Stomach smooth muscle (tissue), 2 donors: ENCODE results near the gene SLC35E4.

ENCODE experiments used
- H3K27ac ChIP-seq: one replicate; pipeline ENCODE4 v1.7.0; 2013; ENCODE audit warnings: mild to moderate bottlenecking, low read length, inconsistent platforms
- H3K27me3 ChIP-seq, 2 donors: one replicate each; pipeline ENCODE4 v1.7.0; 2013; ENCODE audit warnings: low read length in 2 of 2; ENCODE audit not compliant: insufficient read depth in 2 of 2, control insufficient read depth in 1 of 2
- H3K36me3 ChIP-seq, 2 donors: one replicate each; pipeline ENCODE4 v1.7.0; 2013; ENCODE audit warnings: low read length in 2 of 2; ENCODE audit not compliant: control insufficient read depth in 2 of 2, insufficient read depth in 2 of 2
- H3K4me1 ChIP-seq: one replicate; pipeline ENCODE4 v1.7.0; 2013; ENCODE audit warnings: low read length; ENCODE audit not compliant: control insufficient read depth, insufficient read depth
- H3K4me3 ChIP-seq, 2 donors: one replicate each; pipeline ENCODE4 v1.7.0; 2013; ENCODE audit warnings: low read length in 2 of 2
- H3K9ac ChIP-seq, 2 donors: one replicate each; pipeline ENCODE4 v1.7.0; 2013; ENCODE audit warnings: low read length in 2 of 2, mild to moderate bottlenecking in 1 of 2
- H3K9me3 ChIP-seq, 2 donors: one replicate each; pipeline ENCODE4 v1.7.0; 2013; ENCODE audit warnings: low read length in 2 of 2; ENCODE audit not compliant: control insufficient read depth in 2 of 2
- donor health status: healthy.
- donor health status: Pancreatic carcinoma.

Gene SLC35E4

DNA sequence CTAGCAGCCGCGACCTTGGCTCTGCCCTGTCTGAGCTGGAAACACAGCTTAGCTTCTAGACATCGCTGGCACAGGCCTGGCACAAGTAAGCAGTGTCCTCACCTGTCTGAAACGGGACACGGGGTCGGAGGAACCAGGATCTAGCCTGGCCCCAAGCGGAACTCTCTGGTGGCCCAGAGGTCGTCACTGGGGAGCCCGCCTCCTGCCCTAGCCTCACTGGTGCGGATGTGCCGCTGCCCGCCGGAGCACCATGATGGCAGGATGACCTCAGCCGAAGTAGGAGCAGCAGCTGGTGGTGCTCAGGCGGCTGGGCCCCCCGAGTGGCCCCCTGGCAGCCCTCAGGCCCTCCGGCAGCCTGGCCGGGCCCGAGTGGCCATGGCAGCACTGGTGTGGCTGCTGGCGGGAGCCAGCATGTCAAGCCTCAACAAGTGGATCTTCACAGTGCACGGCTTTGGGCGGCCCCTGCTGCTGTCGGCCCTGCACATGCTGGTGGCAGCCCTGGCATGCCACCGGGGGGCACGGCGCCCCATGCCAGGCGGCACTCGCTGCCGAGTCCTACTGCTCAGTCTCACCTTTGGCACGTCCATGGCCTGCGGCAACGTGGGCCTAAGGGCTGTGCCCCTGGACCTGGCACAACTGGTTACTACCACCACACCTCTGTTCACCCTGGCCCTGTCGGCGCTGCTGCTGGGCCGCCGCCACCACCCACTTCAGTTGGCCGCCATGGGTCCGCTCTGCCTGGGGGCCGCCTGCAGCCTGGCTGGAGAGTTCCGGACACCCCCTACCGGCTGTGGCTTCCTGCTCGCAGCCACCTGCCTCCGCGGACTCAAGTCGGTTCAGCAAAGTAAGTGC is 871 bp downstream of the SLC35E4 start:
- Histone ChIP-seq H3K36me3 (no peaks in the 10 kb centered on the region), H3K9ac (peak overlapping the region; percentile 87 to 90), H3K4me3 (peak overlapping the region; percentile 78 to 86), H3K4me1 (peaks cover 33% of the 10 kb centered on the region), H3K9me3 (no peaks in the 10 kb centered on the region), H3K27me3 (no peaks in the 10 kb centered on the region), H3K27ac (peak overlapping the region; percentile 76)

DNA sequence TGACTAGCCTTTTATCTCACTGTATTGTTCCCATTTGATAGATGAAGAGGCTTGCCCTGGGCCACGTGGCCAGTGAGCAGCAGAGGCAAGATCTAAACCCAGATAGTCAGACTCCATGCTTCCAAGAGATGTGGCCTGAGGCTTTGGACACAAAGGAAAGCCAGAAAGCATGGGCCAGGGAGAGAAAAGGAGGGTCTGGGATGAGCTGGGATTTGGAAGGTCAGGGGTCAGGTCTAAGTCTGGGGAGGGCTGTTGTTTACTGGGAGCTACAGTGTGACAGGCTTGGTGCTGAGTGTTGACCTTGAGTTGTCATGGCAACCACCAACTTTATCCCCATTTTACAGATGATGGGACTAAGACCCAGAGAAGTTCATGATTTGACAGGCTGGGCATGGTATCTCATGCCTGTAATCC is 2.1 kb downstream of the SLC35E4 start:
- Histone ChIP-seq H3K4me3 (peak overlapping the region; percentile 1 to 44), H3K27ac (no peak overlapping the region), H3K4me1 (peaks cover 33% of the 10 kb centered on the region), H3K9me3 (no peaks in the 10 kb centered on the region), H3K27me3 (no peaks in the 10 kb centered on the region), H3K9ac (no peak overlapping the region), H3K36me3 (no peaks in the 10 kb centered on the region)

DNA sequence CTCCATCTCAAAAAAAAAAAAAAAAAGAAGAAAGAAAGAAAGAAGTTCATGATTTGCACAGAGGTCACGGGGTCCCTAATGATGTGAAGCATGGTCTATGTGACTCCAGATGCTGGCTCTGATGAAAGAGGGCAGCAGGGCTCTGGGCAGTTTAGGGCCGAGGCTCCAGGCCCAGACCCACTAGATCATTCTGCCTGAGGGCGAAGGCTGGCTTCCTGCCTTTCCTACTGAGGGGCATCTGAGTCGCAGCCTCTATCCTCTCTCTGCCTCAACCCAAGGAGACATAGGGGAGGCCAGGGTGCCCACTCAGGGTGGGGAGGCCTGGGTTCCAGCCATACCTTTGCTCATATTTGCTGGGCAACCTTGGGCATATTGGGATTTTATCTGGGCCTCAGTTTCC is 4.8 kb downstream of the SLC35E4 start:
- Histone ChIP-seq H3K9ac (no peak overlapping the region), H3K4me1 (peaks cover 20% of the 10 kb centered on the region), H3K27ac (no peak overlapping the region)

GRCh38 chr22:30640839-30641430 is 5.4 kb downstream of the SLC35E4 start:
- no peaks in the 10 kb centered on the region for H3K9me3 ChIP-seq
- no peak overlapping the region for H3K27ac ChIP-seq
- peaks cover 19% of the 10 kb centered on the region for H3K4me1 ChIP-seq
- no peak overlapping the region for H3K9ac ChIP-seq
- no peak overlapping the region for H3K4me3 ChIP-seq
- H3K27me3 ChIP-seq, result no peaks in the 10 kb centered on the region
- no peaks in the 10 kb centered on the region for H3K36me3 ChIP-seq

More for the DNA sequence above, 4.8 kb downstream of the SLC35E4 start:
- Histone ChIP-seq H3K4me3 (no peak overlapping the region), H3K36me3 (no peaks in the 10 kb centered on the region), H3K9me3 (no peaks in the 10 kb centered on the region), H3K27me3 (no peaks in the 10 kb centered on the region)

- Histone ChIP-seq H3K27ac (no peak overlapping the region), H3K27me3 (no peaks in the 10 kb centered on the region), H3K9me3 (no peaks in the 10 kb centered on the region), H3K36me3 (no peaks in the 10 kb centered on the region), H3K9ac (no peak overlapping the region), H3K4me1 (no peaks in the 10 kb centered on the region), H3K4me3 (no peak overlapping the region)
These were observed 7.7 kb downstream of the SLC35E4 start for GRCh38 chr22:30643055-30643875.

DNA sequence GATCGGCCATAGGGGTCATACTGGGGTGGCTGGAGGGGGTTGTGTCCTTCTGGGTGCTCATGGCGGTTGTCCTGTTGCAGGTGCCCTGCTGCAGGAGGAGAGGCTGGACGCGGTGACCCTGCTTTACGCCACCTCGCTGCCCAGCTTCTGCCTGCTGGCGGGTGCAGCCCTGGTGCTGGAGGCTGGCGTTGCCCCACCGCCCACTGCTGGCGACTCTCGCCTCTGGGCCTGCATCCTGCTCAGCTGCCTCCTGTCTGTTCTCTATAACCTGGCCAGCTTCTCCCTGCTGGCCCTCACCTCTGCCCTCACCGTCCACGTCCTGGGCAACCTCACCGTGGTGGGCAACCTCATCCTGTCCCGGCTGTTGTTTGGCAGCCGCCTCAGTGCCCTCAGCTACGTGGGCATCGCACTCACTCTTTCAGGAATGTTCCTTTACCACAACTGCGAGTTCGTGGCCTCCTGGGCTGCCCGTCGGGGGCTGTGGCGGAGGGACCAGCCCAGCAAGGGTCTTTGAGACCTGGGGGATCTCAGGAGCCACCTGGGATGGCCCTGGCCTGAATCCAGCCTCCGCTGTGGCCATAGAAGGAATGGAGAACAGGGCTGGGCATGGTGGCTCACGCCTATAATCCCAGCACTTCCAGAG is 11.1 kb downstream of the SLC35E4 start:
- H3K36me3 ChIP-seq, result no peaks in the 10 kb centered on the region
- H3K4me3 ChIP-seq, result no peak overlapping the region
- H3K9ac ChIP-seq, result no peak overlapping the region
- H3K4me1 ChIP-seq, result no peaks in the 10 kb centered on the region
- no peak overlapping the region for H3K27ac ChIP-seq
- no peaks in the 10 kb centered on the region for H3K27me3 ChIP-seq
- H3K9me3 ChIP-seq, result no peaks in the 10 kb centered on the region

DNA sequence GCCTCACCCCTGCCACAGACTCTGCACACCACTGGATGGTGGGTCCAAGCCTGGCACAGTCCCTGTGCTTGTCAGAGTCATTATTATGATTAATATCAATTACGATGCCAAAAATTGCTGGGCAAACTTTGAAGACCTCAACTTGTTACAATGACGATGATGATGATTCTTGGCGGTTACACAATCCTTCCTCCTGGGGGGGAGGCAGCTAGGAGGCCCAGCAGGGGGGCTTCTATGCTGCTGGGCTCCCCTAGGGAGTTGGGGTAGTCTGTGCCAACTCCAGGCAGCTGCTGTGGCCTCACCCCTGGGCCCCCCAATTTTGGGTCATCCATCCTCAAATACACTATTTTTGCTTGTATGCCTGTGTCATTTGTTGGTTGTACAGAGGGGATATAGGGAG is 12.0 kb downstream of the SLC35E4 start:
- Histone ChIP-seq H3K9me3 (no peaks in the 10 kb centered on the region), H3K36me3 (no peaks in the 10 kb centered on the region), H3K9ac (no peak overlapping the region), H3K27me3 (no peaks in the 10 kb centered on the region), H3K4me3 (no peak overlapping the region), H3K4me1 (no peaks in the 10 kb centered on the region), H3K27ac (no peak overlapping the region)

- Histone ChIP-seq H3K9me3 (no peaks in the 10 kb centered on the region), H3K36me3 (no peaks in the 10 kb centered on the region), H3K27me3 (no peaks in the 10 kb centered on the region), H3K27ac (no peak overlapping the region), H3K9ac (no peak overlapping the region), H3K4me1 (no peaks in the 10 kb centered on the region), H3K4me3 (no peak overlapping the region)
These were observed 13.2 kb downstream of the SLC35E4 start for GRCh38 chr22:30648825-30649224.

- Histone ChIP-seq H3K9me3 (no peaks in the 10 kb centered on the region), H3K27me3 (no peaks in the 10 kb centered on the region), H3K4me1 (no peaks in the 10 kb centered on the region), H3K4me3 (no peak overlapping the region), H3K9ac (no peak overlapping the region), H3K36me3 (no peaks in the 10 kb centered on the region), H3K27ac (no peak overlapping the region)
These were observed 13.9 kb downstream of the SLC35E4 start for GRCh38 chr22:30649430-30650007.

GRCh38 chr22:30650508-30651116 is 15.0 kb downstream of the SLC35E4 start:
- Histone ChIP-seq H3K27ac (no peak overlapping the region), H3K9me3 (no peaks in the 10 kb centered on the region), H3K27me3 (no peaks in the 10 kb centered on the region), H3K36me3 (no peaks in the 10 kb centered on the region), H3K4me3 (no peak overlapping the region), H3K9ac (no peak overlapping the region), H3K4me1 (no peaks in the 10 kb centered on the region)
